Vagina (tissue), 2 donors: ENCODE data around the gene FERMT2.

Experiments
- CTCF ChIP-seq, 3 experiments: fragments of 450-650 bp in 2 of 3; fragments of 200-600 bp in 1 of 3; sonication (generic) in 1 of 3; IDR thresholded peaks; one replicate each; pipeline ENCODE4 v1.5.1; 2017 to 2019; ENCODE audit warnings: antibody characterized with exemption in 3 of 3, mild to moderate bottlenecking in 2 of 3, moderate library complexity in 2 of 3
- POLR2AphosphoS5 ChIP-seq, 2 donors: sonication (generic); formaldehyde crosslinking; IDR thresholded peaks; one replicate each; pipeline ENCODE4 v1.9.0; 2017; ENCODE audit warnings: antibody characterized with exemption in 2 of 2, mild to moderate bottlenecking in 2 of 2, low read depth in 1 of 2; ENCODE audit not compliant: insufficient read depth in 1 of 2

- TF ChIP-seq CTCF (IDR thresholded peaks at IDR 0.05) (no peak), POLR2AphosphoS5 (IDR thresholded peaks at IDR 0.05; ENCODE audit: insufficient read depth in 1 of 2, low read depth in 1 of 2) (peak in 1 of 2 donors; percentile 76)
Measured at GRCh38 chr14:52918486-52918885, 32.4 kb downstream of the FERMT2 start.
